ENCODE results near the gene SYP.

GRCh38 chrX:49231333-49232000 is 31.5 kb upstream of the SYP start:
- TF ChIP-seq CTCF (IDR thresholded peaks at IDR 0.05), result no peak
- TF ChIP-seq POLR2A (IDR thresholded peaks at IDR 0.05), result no peak
